HepG2 (cell line): Measurements from ENCODE around the gene MTHFS. TPM values are rescaled to one million over a fixed set of nuclear protein-coding genes. Genes with fewer than 3 reads are reported as not detected.

Source experiments
- ATF4 ChIP-seq, 2 experiments: fragments of 450-650 bp in 1 of 2; sonication (generic) in 1 of 2; formaldehyde crosslinking; IDR thresholded peaks; 2 replicates each; pipeline versions ENCODE4 v1.5.0 to v1.8.0; 2020 to 2022; ENCODE audit warnings: mild to moderate bottlenecking in 1 of 2, missing genetic modification reagents in 1 of 2
- CAMTA2 ChIP-seq: sonication (generic); formaldehyde crosslinking; IDR thresholded peaks from 2 replicates; pipeline ENCODE4 v1.4.0; 2020; ENCODE audit warnings: mild to moderate bottlenecking, missing genetic modification reagents, borderline replicate concordance
- CEBPG ChIP-seq: IDR thresholded peaks from 2 replicates; pipeline ENCODE4 v1.6.1; 2016
- DNMT3B ChIP-seq: conservative IDR thresholded peaks from 2 replicates; pipeline ENCODE4 v1.6.1; 2016; ENCODE audit warnings: missing biosample characterization, control low read depth
- E2F2 ChIP-seq: sonication (generic); formaldehyde crosslinking; IDR thresholded peaks from 2 replicates; pipeline ENCODE4 v1.4.0; 2020; ENCODE audit warnings: missing genetic modification reagents, borderline replicate concordance
- FOXM1 ChIP-seq: sonication (generic); formaldehyde crosslinking; IDR thresholded peaks from 2 replicates; pipeline ENCODE4 v1.5.0; 2020; ENCODE audit warnings: missing genetic modification reagents
- GTF3A ChIP-seq: sonication (generic); formaldehyde crosslinking; conservative IDR thresholded peaks from 2 replicates; pipeline ENCODE4 v1.4.0; 2020; ENCODE audit warnings: mild to moderate bottlenecking, missing genetic modification reagents
- HDAC1 ChIP-seq: sonication (generic); formaldehyde crosslinking; IDR thresholded peaks from 2 replicates; pipeline ENCODE4 v1.5.1; 2020; ENCODE audit warnings: mild to moderate bottlenecking, missing genetic modification reagents
- HNRNPL ChIP-seq: fragments of 200-400 bp; formaldehyde crosslinking; IDR thresholded peaks from 2 replicates; pipeline ENCODE4 v1.6.1; 2017; ENCODE audit warnings: mild to moderate bottlenecking, low read depth, low read length
- MAFK ChIP-seq, 2 experiments: IDR thresholded peaks in 1 of 2; conservative IDR thresholded peaks in 1 of 2; 2 replicates each; pipeline ENCODE4 v1.6.1; 2011; ENCODE audit warnings: improper control_type of control experiment in 2 of 2, low read length in 2 of 2
- NR2F1 ChIP-seq, 2 experiments: fragments of 450-650 bp in 1 of 2; formaldehyde crosslinking in 1 of 2; IDR thresholded peaks; 2 replicates each; pipeline versions ENCODE4 v1.5.0 to v1.6.1; 2016 to 2020; ENCODE audit warnings: mild to moderate bottlenecking in 1 of 2, missing compliant biosample characterization in 1 of 2, missing genetic modification reagents in 1 of 2, moderate library complexity in 1 of 2
- PREB ChIP-seq: sonication (generic); formaldehyde crosslinking; IDR thresholded peaks from 2 replicates; pipeline ENCODE4 v1.4.0; 2020; ENCODE audit warnings: missing genetic modification reagents
- RXRA ChIP-seq: sonication (generic); formaldehyde crosslinking; IDR thresholded peaks from 2 replicates; pipeline ENCODE4 v1.5.1; 2020; ENCODE audit warnings: missing genetic modification reagents
- SAP130 ChIP-seq: IDR thresholded peaks from 2 replicates; pipeline ENCODE4 v1.6.1; 2016; ENCODE audit warnings: low read depth
- SKIL ChIP-seq: sonication (generic); formaldehyde crosslinking; IDR thresholded peaks from 2 replicates; pipeline ENCODE4 v1.8.0; 2022; ENCODE audit warnings: missing genetic modification reagents, mild to moderate bottlenecking, moderate library complexity, borderline replicate concordance
- SOX5 ChIP-seq: IDR thresholded peaks from 2 replicates; pipeline ENCODE4 v1.6.1; 2016; ENCODE audit warnings: borderline replicate concordance
- TEAD3 ChIP-seq: optimal IDR thresholded peaks from 2 replicates; pipeline ENCODE3; 2016; ENCODE audit warnings: borderline replicate concordance
- TEF ChIP-seq: sonication (generic); formaldehyde crosslinking; IDR thresholded peaks from 2 replicates; pipeline ENCODE4 v1.5.0; 2020; ENCODE audit warnings: missing genetic modification reagents
- ZFX ChIP-seq: sonication (generic); formaldehyde crosslinking; IDR thresholded peaks from 2 replicates; pipeline ENCODE4 v1.4.0; 2020; ENCODE audit warnings: mild to moderate bottlenecking, low read depth, missing genetic modification reagents, moderate library complexity
- ZNF430 ChIP-seq: sonication (generic); formaldehyde crosslinking; IDR thresholded peaks from 2 replicates; pipeline ENCODE4 v1.9.0; 2021; ENCODE audit warnings: mild to moderate bottlenecking, missing genetic modification reagents
- ZNF510 ChIP-seq: sonication (generic); formaldehyde crosslinking; IDR thresholded peaks from 2 replicates; pipeline ENCODE4 v1.4.0; 2020; ENCODE audit warnings: low read depth, mild to moderate bottlenecking, missing genetic modification reagents
- ZNF530 ChIP-seq: sonication (generic); formaldehyde crosslinking; IDR thresholded peaks from 2 replicates; pipeline ENCODE4 v1.5.0; 2020; ENCODE audit warnings: low read depth, mild to moderate bottlenecking, missing genetic modification reagents
- ZNF614 ChIP-seq: IDR thresholded peaks from 2 replicates; pipeline ENCODE4 v1.6.1; 2018; ENCODE audit warnings: missing biosample characterization, missing genetic modification reagents, inconsistent platforms, borderline replicate concordance
- ZNF720 ChIP-seq: sonication (generic); formaldehyde crosslinking; IDR thresholded peaks from 2 replicates; pipeline ENCODE4 v1.4.0; 2020; ENCODE audit warnings: missing genetic modification reagents
- ZSCAN20 ChIP-seq: sonication (generic); formaldehyde crosslinking; IDR thresholded peaks from 2 replicates; pipeline ENCODE4 v1.4.0; 2020; ENCODE audit warnings: missing genetic modification reagents, mild to moderate bottlenecking, borderline replicate concordance
- polyA plus RNA-seq, 8 experiments: library from polyadenylated mRNA; depleted of rRNA in 3 of 8; stranded (reverse) in 7 of 8; unstranded in 1 of 8; fragments of >200 nt; fragmentation: Illumina TruSeq in 4 of 8; extraction: Trizol in 4 of 8; gene quantifications; 2 replicates each; pipeline versions ENCODE4 v1.2.1 to v1.2.3, GENCODE V29; 2011 to 2016; ENCODE audit warnings: low read depth in 4 of 8, missing spikeins in 1 of 8, mixed read lengths in 1 of 8; ENCODE audit not compliant: insufficient read depth in 1 of 8
- total RNA-seq, 5 experiments: library from RNA; depleted of rRNA; stranded (reverse); fragments of >200 nt; fragmentation: Illumina TruSeq; extraction: Trizol; gene quantifications; 2 replicates each; pipeline ENCODE4 v1.2.3, GENCODE V29; 2016; ENCODE audit warnings: low read depth in 1 of 5

Gene MTHFS
- total and polyA plus RNA-seq, 2 of the 13 experiments (the other 11 are each of a cell fraction or from before 2014, with no cell fraction given), result 37.0 to 49.7 TPM

- 0 out of 2 replicates have a peak, but pooled peaks have one; percentile 33 for TF ChIP-seq SAP130 (CRISPR knock-in tag)
- TF ChIP-seq DNMT3B (CRISPR knock-in tag), result no peak
- TF ChIP-seq ZNF430 (CRISPR knock-in tag), result no peak
- TF ChIP-seq FOXM1 (CRISPR knock-in tag), result no peak
- TF ChIP-seq GTF3A (CRISPR knock-in tag), result no peak
- no peak for TF ChIP-seq MAFK (conservative IDR thresholded peaks at IDR 0.05 in 1 of 2, IDR thresholded peaks at IDR 0.05 in 1 of 2; ENCODE audit: low read length in 2 of 2)
- no peak for TF ChIP-seq ZFX
- no peak for TF ChIP-seq SOX5 (CRISPR knock-in tag)
- TF ChIP-seq HDAC1 (CRISPR knock-in tag), result no peak
- no peak for TF ChIP-seq ZNF720 (CRISPR knock-in tag)
- TF ChIP-seq RXRA (CRISPR knock-in tag), result no peak
- peak in 1 of 2 experiments; percentile 53; a peak in 1 of 4 replicates for TF ChIP-seq ATF4 (CRISPR knock-in tag; IDR thresholded peaks at IDR 0.05)
- no peak for TF ChIP-seq SKIL (CRISPR knock-in tag)
- TF ChIP-seq NR2F1 (CRISPR knock-in tag; IDR thresholded peaks at IDR 0.05), result no peak
- no peak for TF ChIP-seq E2F2 (CRISPR knock-in tag)
- TF ChIP-seq ZNF530 (CRISPR knock-in tag), result no peak
- no peak for TF ChIP-seq CAMTA2 (CRISPR knock-in tag)
- TF ChIP-seq ZSCAN20 (CRISPR knock-in tag), result no peak
- no peak for TF ChIP-seq PREB (CRISPR knock-in tag)
- TF ChIP-seq ZNF614 (CRISPR knock-in tag), result no peak
- no peak for TF ChIP-seq HNRNPL
- TF ChIP-seq TEAD3 (CRISPR knock-in tag), result no peak
- no peak for TF ChIP-seq ZNF510 (CRISPR knock-in tag)
- TF ChIP-seq CEBPG (CRISPR knock-in tag), result no peak
- no peak for TF ChIP-seq TEF
Observed at GRCh38 chr15:79853492-79854328, 43.1 kb downstream of the MTHFS start (continued).
